Upper lobe of left lung (tissue), 6 donors: ENCODE data around the gene MOB3B. TPM values are rescaled to one million over a fixed set of nuclear protein-coding genes. Genes with fewer than 3 reads are reported as not detected.
A peak's percentile ranks its signal among the peaks of the same experiment; 100 is the strongest.

Source experiments
- ATAC-seq, 2 donors: fragments of 200-7000 bp; cut with Tn5 transposase; one replicate each; pipeline ENCODE4 v1.9.1; 2022; ENCODE audit warnings: mild to moderate bottlenecking in 2 of 2, moderate library complexity in 2 of 2; ENCODE audit not compliant: low FRiP score in 2 of 2
- DNase-seq, 2 donors: peaks; one replicate each; pipeline ENCODE4 v3.0.0-alpha.2; 2019 to 2020
- H3K27ac ChIP-seq, 4 donors: fragments of 200-600 bp; sonication (generic); one replicate each; pipeline ENCODE4 v1.5.1; 2016 to 2019
- H3K27me3 ChIP-seq, 4 donors: fragments of 200-600 bp; sonication (generic); one replicate each; pipeline ENCODE4 v1.5.1; 2017 to 2019
- H3K36me3 ChIP-seq, 4 donors: fragments of 200-600 bp; sonication (generic); one replicate each; pipeline ENCODE4 v1.5.1; 2016 to 2019
- H3K4me1 ChIP-seq, 4 donors: fragments of 200-600 bp; sonication (generic); one replicate each; pipeline ENCODE4 v1.5.1; 2018 to 2019
- H3K4me3 ChIP-seq, 4 donors: fragments of 200-600 bp; sonication (generic); one replicate each; pipeline ENCODE4 v1.5.1; 2017 to 2019; ENCODE audit warnings: mild to moderate bottlenecking in 2 of 4, moderate library complexity in 1 of 4
- H3K9me3 ChIP-seq, 4 donors: fragments of 200-600 bp; sonication (generic); one replicate each; pipeline ENCODE4 v1.5.1; 2018 to 2019
- EP300 ChIP-seq, 4 donors: sonication (generic); formaldehyde crosslinking; IDR thresholded peaks; one replicate each; pipeline ENCODE4 v1.5.1; 2017; ENCODE audit warnings: antibody characterized with exemption in 4 of 4, control low read depth in 2 of 4
- POLR2A ChIP-seq, 4 donors: fragments of 450-650 bp; IDR thresholded peaks; one replicate each; pipeline ENCODE4 v1.5.1; 2016 to 2017; ENCODE audit warnings: antibody characterized with exemption in 4 of 4, mild to moderate bottlenecking in 2 of 4
- POLR2AphosphoS5 ChIP-seq, 2 donors: sonication (generic); formaldehyde crosslinking; IDR thresholded peaks; one replicate each; pipeline ENCODE4 v1.5.1; 2017; ENCODE audit warnings: antibody characterized with exemption in 2 of 2
- whole genome bisulfite sequencing, 2 donors: methylation state at CpG; one replicate each; pipeline ENCODE4 v1.1.5; 2017 to 2018; 5-methylcytosine and 5-hydroxymethylcytosine counted together
- total RNA-seq, 6 donors: library from RNA; depleted of rRNA in 4 of 6; stranded (reverse); fragments of >200 nt in 4 of 6; gene quantifications; one replicate each; pipeline versions ENCODE4 v1.1.0 to v1.2.1, GENCODE V29; 2016 to 2021
- TF ChIP-seq, protein P1 (sequence below), 6 experiments: fragments of 450-650 bp in 4 of 6; fragments of 200-600 bp in 2 of 6; sonication (generic) in 2 of 6; IDR thresholded peaks; one replicate each; pipeline ENCODE4 v1.5.1; 2016 to 2019; ENCODE audit warnings: antibody characterized with exemption in 6 of 6
- donor health status: DM: no; HTN: no; CAD: no; lungs with moderate emphysema.
- donor health status: DM: no; HTN: yes; CAD: no; lungs with severe emphysema.

The MOB3B gene
- total RNA-seq, 6 donors from 2014 or later = 4.2 to 20.7 (median 8.3) TPM

DNA sequence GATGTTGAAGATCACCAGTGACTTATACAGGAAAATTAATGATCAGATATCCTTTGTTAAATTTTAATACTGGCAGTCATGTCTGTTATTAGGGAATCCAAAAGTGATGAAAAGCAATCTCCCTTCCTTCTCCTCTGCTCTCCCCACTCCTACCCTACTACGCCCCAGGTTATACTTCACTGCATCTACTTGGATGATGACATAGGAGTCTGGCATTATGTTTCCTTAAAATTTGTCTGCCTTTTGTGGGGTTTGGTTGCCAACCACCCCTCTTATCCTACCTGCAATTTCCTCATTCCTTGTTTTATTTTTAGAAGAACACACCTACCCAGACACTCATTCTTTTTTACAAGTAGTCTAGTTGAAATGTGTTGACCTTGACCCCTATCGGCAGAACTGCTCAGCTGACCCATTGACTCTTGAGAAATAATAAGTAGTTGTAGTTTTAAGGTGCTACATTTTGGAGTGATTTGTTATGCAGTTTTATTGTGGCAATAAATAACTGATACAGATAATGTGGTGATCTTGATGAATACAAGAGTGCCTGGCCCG lies 5.1 kb upstream of the MOB3B start:
- Histone ChIP-seq H3K27ac (peak overlapping the region in 1 of 4 donors; percentile 5), H3K4me1 (peaks cover 20 to 34% (median 25%) of the 10 kb centered on the region in 4 donors), H3K4me3 (no peak overlapping the region), H3K36me3 (no peaks in the 10 kb centered on the region), H3K27me3 (no peaks in the 10 kb centered on the region), H3K9me3 (no peaks in the 10 kb centered on the region)
- WGBS, 2 donors = 65 to 67% methylated on average over 3 of the region's 3 CpGs
- DNase-seq (peak in 1 of 2 donors; percentile 24), ATAC-seq (peak in 1 of 2 donors; percentile 64)
- TF ChIP-seq POLR2A (IDR thresholded peaks at IDR 0.05) (no peak), EP300 (IDR thresholded peaks at IDR 0.05) (peak in 1 of 4 donors; percentile 40)

DNA sequence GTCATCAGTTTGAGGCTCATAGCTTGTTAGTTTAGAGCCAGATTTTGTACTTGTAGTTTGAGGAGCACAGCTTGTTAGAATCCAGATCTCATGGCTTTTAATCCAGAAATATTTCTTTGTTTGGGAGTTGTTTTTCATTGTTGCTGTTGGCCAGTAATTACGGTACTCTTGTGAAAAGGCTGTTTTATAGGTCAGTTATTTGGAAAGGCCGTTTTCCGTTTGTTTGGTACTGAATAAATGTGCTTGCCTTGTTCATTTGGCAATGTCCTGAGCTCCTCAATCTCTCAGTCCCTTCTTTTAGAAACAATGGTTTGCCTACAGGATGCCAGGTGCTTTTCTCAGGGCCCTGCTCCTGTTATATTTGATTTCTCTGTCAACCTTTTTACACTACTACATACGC lies 4.5 kb upstream of the MOB3B start:
- TF ChIP-seq POLR2A (IDR thresholded peaks at IDR 0.05) (no peak), POLR2AphosphoS5 (IDR thresholded peaks at IDR 0.05) (no peak), EP300 (IDR thresholded peaks at IDR 0.05) (no peak)
- TF ChIP-seq, protein P1, sequence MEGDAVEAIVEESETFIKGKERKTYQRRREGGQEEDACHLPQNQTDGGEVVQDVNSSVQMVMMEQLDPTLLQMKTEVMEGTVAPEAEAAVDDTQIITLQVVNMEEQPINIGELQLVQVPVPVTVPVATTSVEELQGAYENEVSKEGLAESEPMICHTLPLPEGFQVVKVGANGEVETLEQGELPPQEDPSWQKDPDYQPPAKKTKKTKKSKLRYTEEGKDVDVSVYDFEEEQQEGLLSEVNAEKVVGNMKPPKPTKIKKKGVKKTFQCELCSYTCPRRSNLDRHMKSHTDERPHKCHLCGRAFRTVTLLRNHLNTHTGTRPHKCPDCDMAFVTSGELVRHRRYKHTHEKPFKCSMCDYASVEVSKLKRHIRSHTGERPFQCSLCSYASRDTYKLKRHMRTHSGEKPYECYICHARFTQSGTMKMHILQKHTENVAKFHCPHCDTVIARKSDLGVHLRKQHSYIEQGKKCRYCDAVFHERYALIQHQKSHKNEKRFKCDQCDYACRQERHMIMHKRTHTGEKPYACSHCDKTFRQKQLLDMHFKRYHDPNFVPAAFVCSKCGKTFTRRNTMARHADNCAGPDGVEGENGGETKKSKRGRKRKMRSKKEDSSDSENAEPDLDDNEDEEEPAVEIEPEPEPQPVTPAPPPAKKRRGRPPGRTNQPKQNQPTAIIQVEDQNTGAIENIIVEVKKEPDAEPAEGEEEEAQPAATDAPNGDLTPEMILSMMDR (IDR thresholded peaks at IDR 0.05) = no peak
- WGBS, 2 donors = 47 to 53% methylated on average over 4 of the region's 4 CpGs
- Histone ChIP-seq H3K4me1 (peaks cover 15 to 29% (median 20%) of the 10 kb centered on the region in 4 donors), H3K9me3 (no peaks in the 10 kb centered on the region), H3K4me3 (no peak overlapping the region), H3K27ac (peak overlapping the region in 2 of 4 donors; percentile 5 to 40), H3K36me3 (no peaks in the 10 kb centered on the region), H3K27me3 (no peaks in the 10 kb centered on the region)
- no peak for ATAC-seq
- DNase-seq = no peak

DNA sequence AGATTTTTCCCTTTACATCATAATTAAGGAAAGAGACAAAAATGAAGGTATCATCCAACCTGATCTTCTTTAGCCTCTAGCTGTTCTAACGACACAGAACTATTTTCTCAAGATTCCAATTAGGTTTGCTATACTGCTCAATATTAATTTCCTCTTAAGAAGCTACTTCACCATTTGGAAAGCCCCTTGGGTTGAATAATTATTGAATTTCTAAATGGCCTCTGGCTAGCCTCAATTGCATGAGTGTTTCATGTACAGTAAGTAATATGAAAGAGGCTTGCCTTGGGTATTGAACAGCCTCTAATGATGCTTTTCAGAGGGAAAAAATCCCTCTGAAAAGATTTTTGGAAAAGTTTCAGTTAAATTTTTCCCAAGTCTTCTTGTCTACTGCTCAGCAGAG lies 3.7 kb upstream of the MOB3B start:
- DNase-seq = no peak
- H3K4me3 ChIP-seq = no peak overlapping the region
- no peaks in the 10 kb centered on the region for H3K27me3 ChIP-seq
- H3K27ac ChIP-seq = no peak overlapping the region
- 83 to 89% methylated on average over 1 of the region's 1 CpG for WGBS, 2 donors
- no peaks in the 10 kb centered on the region for H3K36me3 ChIP-seq
- no peaks in the 10 kb centered on the region for H3K9me3 ChIP-seq
- ATAC-seq = no peak
- H3K4me1 ChIP-seq = peaks cover 10 to 27% (median 22%) of the 10 kb centered on the region in 4 donors
- TF ChIP-seq, protein P1 (IDR thresholded peaks at IDR 0.05) = no peak
- TF ChIP-seq POLR2AphosphoS5 (IDR thresholded peaks at IDR 0.05) (no peak), EP300 (IDR thresholded peaks at IDR 0.05) (no peak), POLR2A (IDR thresholded peaks at IDR 0.05) (no peak)

DNA sequence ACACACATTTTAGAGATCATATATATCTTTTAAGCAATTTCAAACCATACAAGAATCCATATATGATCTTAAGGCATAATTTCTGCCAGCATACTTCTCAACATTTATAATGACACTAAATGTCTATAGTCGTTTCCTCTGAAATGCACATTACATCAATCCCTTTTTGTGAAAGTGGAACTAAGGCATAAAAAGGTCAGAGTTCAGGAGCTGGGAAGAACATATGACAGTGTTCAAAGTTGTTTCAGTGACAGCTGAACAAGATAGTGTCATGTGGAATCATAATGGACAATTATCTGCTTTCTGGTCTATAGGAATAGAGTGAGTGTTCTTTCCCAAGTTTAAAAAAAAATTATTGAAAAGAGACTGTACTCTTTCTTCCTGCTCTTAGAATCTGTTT lies 2.4 kb upstream of the MOB3B start:
- 77 to 78% methylated on average over 1 of the region's 1 CpG for WGBS, 2 donors
- no peak for ATAC-seq
- Histone ChIP-seq H3K9me3 (no peaks in the 10 kb centered on the region), H3K27ac (no peak overlapping the region), H3K4me1 (peaks cover 13 to 39% (median 23%) of the 10 kb centered on the region in 4 donors), H3K36me3 (no peaks in the 10 kb centered on the region), H3K27me3 (no peaks in the 10 kb centered on the region), H3K4me3 (no peak overlapping the region)
- TF ChIP-seq, protein P1 (IDR thresholded peaks at IDR 0.05) = no peak
- no peak for DNase-seq

DNA sequence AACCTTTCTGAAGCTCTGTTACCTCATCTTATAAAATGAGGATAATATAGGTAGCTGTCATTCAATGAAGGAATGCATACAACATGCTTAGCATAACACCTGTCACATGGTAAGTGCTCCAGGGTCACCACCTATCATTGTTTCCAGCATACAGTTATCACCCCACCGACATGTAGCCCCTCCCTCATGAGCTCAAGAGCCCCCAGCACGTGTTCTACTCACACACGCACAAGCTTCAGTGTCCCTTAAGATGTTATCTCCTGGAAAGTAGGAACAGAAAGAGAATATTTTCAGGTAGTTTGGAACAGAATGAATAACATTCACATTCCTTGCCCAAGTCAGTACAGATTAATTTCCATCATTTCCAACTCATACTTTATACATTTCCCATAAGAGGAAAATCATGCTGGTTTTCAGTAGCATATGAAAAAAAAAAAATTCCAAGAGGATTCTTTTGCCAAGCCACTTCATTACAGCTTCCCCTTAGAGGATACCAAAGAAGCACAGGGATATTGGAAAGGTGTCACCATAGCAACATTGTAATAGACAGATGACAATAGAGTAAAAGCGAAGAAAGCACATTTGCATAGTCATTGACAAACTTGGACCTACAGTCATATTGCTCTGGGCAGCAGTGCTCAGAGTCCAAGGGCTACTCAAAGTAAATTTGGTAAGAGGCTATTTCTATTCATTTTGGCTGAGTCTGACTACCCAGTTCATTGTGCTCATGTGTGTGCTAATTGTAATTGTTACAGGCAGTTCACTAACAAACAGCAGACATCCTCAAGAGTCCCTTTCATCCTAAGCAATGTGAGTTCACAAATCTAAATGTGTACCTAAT lies 1.5 kb upstream of the MOB3B start:
- Histone ChIP-seq H3K9me3 (no peaks in the 10 kb centered on the region), H3K4me1 (peaks cover 9 to 30% (median 16%) of the 10 kb centered on the region in 4 donors), H3K27me3 (no peaks in the 10 kb centered on the region), H3K27ac (no peak overlapping the region), H3K4me3 (no peak overlapping the region), H3K36me3 (no peaks in the 10 kb centered on the region)
- 68 to 74% methylated on average over 4 of the region's 4 CpGs for WGBS, 2 donors
- no peak for DNase-seq
- no peak for TF ChIP-seq POLR2AphosphoS5 (IDR thresholded peaks at IDR 0.05)
- no peak for ATAC-seq
